HL-60 (cell line): ENCODE measurements around the gene NOXRED1.
"Not testable (repeated sequence)": the region's sequence is repeated elsewhere in the genome, so short reads cannot be mapped to it uniquely, and the experiment has no call there.

Experiments used
- GABPA ChIP-seq: IDR thresholded peaks from 2 replicates; pipeline ENCODE4 v1.6.1; 2012; ENCODE audit warnings: low read depth
- TF ChIP-seq, protein P1 (sequence below): IDR thresholded peaks from one replicate; pipeline ENCODE4 v1.5.1; 2011; ENCODE audit warnings: low read length, control low read depth, inconsistent platforms; ENCODE audit not compliant: insufficient read depth

GRCh38 chr14:77415403-77416030 lies 7.8 kb downstream of the NOXRED1 start:
- TF ChIP-seq, protein P1, sequence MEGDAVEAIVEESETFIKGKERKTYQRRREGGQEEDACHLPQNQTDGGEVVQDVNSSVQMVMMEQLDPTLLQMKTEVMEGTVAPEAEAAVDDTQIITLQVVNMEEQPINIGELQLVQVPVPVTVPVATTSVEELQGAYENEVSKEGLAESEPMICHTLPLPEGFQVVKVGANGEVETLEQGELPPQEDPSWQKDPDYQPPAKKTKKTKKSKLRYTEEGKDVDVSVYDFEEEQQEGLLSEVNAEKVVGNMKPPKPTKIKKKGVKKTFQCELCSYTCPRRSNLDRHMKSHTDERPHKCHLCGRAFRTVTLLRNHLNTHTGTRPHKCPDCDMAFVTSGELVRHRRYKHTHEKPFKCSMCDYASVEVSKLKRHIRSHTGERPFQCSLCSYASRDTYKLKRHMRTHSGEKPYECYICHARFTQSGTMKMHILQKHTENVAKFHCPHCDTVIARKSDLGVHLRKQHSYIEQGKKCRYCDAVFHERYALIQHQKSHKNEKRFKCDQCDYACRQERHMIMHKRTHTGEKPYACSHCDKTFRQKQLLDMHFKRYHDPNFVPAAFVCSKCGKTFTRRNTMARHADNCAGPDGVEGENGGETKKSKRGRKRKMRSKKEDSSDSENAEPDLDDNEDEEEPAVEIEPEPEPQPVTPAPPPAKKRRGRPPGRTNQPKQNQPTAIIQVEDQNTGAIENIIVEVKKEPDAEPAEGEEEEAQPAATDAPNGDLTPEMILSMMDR = not testable (repeated sequence)
- not testable (repeated sequence) for TF ChIP-seq GABPA
